D721Med (cell line): Measurements from ENCODE around the gene FGF22.
"Not testable (repeated sequence)": the region's sequence is repeated elsewhere in the genome, so short reads cannot be mapped to it uniquely, and the experiment has no call there.

Source experiments
- DNase-seq: peaks from one replicate; pipeline ENCODE4 v3.0.0; 2011; ENCODE audit warnings: low spot score; ENCODE audit not compliant: insufficient read length
- FAIRE-seq: peaks from 2 replicates; lab custom pipeline; 2011; peaks lifted over from hg19 to GRCh38; lab: Jason Lieb, UNC
- CTCF ChIP-seq: IDR thresholded peaks from 2 replicates; pipeline ENCODE4 v1.5.1; 2012; ENCODE audit warnings: mild to moderate bottlenecking, control low read depth; ENCODE audit not compliant: insufficient read depth; ENCODE audit errors: missing control alignments

Gene FGF22

GRCh38 chr19:623974-624373 is 15.7 kb upstream of the FGF22 start:
- DNase-seq = no peak
- FAIRE-seq = no peak
- TF ChIP-seq CTCF = no peak

GRCh38 chr19:624433-625109 is 15.1 kb upstream of the FGF22 start:
- TF ChIP-seq CTCF = no peak
- FAIRE-seq = no peak

DNA sequence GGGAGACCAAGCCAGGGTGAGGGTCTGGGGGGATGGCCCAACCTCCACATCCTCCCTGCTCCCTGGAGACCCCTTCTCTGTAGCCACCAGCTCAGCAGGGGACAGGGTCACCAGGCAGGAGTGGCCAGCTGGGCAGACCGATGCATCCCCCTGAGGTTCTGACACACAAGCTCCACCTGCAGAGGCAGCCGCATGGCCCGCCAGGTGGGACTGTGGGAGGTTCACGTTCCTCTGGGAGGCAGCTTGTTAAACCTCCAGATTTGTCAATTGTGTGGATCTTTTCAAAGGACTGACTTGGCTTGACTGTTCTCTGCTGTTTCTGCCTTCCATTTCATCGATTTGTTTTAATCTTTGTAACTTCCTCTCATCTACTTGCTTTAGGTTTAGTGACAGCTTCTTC is 14.4 kb upstream of the FGF22 start:
- FAIRE-seq = no peak
- no peak for DNase-seq
- no peak for TF ChIP-seq CTCF

More at GRCh38 chr19:624433-625109, 15.1 kb upstream of the FGF22 start:
- DNase-seq = no peak

DNA sequence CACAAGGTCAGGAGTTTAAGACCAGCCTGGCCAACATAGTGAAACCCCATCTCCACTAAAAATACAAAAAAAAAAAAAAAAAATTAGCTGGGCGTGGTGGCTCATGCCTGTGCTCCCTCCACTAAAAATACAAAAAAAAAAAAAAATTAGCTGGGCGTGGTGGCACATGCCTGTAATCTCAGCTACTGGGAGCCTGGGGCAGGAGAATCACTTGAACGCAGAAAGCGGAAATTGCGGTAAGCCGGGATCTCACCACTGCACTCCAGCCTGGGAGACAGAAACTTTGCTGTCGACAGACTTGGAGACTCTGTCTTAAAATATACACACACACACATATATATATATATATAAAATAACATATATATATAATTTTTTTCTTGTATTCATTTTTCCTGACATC is 13.1 kb upstream of the FGF22 start:
- not testable (repeated sequence) for FAIRE-seq

GRCh38 chr19:628168-628567 is 11.5 kb upstream of the FGF22 start:
- DNase-seq (peak; percentile 67), FAIRE-seq (no peak)
- peak; percentile 23 for TF ChIP-seq CTCF

More for the DNA sequence above, 13.1 kb upstream of the FGF22 start:
- DNase-seq = not testable (repeated sequence)

DNA sequence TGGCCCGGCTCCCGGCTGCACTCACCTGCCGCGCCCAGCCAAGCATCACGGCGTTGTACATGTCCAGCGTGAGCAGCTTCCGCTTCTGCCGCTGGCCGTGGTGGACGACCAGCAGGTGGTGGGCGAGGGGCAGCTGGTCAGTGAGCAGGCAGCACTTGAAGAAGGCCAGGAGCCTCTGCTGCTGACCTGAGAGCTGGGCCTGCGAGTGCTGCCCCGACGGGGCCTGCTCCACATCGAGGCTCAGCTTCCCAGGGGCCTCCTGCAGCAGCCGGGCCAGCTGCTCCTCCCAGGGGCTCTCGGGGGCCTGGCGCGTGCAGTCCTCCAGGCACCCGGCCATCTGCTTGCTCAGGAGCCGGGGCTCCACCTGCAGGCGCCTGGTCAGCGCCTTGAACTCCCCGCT is 10.2 kb upstream of the FGF22 start:
- not testable (repeated sequence) for FAIRE-seq, DNase-seq

DNA sequence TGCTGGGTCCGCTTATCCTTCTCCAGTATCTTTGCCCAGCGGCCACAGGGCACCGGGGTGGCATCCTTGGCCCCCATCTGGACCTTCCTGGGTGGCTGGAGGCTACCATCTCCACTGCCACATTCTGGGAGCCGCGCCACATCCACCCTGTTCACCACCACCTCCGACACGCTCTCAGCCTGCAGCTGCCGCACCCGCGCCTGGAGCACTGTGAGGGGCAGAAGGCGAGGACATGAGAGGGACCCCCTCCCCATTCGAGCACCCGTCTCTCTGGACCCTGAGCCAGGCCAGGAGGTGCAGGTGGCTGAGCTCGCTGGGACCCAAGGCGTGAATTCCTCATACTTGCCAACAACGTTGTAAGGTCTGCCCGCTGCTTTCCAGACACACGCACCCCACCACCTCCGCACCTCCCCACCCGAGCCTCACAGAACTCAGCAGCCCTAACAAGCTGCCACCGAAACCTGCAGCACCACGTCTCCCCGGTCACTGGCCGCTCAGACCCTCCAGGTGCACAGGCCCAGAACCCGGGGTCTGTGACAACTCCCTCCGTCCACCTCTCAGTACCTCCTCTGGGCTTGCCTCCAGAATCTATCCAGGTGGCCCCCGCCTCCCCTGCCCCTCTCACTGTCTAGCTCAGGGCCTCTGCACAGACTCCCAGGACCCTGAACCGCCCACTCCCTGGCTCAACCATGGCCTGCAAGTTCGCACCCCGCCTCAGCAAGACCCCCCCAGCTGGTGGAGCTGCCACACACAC is 9.5 kb upstream of the FGF22 start:
- TF ChIP-seq CTCF = no peak
- no peak for FAIRE-seq
- no peak for DNase-seq

- FAIRE-seq = no peak
- DNase-seq = no peak
- no peak for TF ChIP-seq CTCF
Measured at GRCh38 chr19:632579-633067, 7.1 kb upstream of the FGF22 start.
